Measurements from ENCODE around the gene RDM1.

The RDM1 gene

DNA sequence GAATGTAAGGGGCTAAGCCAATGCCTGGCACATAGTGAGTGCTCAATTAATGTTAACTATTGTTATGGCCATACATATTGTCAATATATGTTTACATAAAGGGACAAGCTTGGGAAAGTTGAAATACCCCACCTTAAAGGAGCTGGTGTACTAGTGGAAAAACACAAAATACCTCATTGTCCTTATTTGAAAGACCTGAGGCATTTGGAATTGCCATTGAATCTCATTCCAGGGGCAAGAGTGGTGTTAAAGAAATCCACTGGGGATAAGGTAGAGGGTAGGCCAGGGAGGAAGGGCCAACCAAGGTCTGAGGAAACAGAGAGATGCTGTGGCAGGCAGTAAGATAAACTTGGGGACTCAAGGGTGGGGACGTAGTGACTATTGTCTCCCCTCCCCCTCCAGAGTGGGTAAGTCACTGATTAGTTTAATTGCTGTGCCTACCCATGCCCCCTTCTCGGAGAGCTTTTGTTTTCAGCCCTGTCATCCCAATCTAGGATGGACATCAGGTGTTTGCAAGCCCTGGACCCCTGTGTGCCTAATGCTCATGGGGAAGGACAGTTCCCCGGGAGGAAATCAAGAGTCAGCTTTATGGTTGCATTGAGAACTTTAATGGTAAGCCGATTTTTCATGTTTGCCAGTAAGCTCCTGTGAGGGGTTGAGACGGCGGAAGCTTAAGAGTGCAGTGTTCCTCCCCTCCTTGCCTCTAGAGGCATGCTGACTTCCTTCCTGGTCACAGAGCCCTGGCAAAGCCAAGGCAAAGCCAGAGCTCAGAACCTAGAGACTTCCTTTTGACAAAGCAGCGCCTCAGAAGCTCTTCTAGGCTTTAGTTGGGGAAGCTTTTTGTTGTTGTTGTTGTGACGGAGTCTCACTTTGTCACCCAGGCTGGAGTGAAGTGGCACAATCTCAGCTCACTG is 59.4 kb downstream of the RDM1 start:
- DNase-seq, result no peak

- no peak for DNase-seq
Observed at GRCh38 chr17:35868737-35869136, 61.8 kb downstream of the RDM1 start, which contains the start of gene HEATR9. Gene HEATR9 (minus strand): TSS chr17:35868891. CDS start chr17:35868742, 149 bp downstream.
